ENCODE data around the gene NGRN. TPM values are rescaled to one million over a fixed set of nuclear protein-coding genes. Genes with fewer than 3 reads are reported as not detected.

NGRN gene
- total and polyA plus RNA-seq, 12 donors, result 56.5 to 139 (median 119) TPM

DNA sequence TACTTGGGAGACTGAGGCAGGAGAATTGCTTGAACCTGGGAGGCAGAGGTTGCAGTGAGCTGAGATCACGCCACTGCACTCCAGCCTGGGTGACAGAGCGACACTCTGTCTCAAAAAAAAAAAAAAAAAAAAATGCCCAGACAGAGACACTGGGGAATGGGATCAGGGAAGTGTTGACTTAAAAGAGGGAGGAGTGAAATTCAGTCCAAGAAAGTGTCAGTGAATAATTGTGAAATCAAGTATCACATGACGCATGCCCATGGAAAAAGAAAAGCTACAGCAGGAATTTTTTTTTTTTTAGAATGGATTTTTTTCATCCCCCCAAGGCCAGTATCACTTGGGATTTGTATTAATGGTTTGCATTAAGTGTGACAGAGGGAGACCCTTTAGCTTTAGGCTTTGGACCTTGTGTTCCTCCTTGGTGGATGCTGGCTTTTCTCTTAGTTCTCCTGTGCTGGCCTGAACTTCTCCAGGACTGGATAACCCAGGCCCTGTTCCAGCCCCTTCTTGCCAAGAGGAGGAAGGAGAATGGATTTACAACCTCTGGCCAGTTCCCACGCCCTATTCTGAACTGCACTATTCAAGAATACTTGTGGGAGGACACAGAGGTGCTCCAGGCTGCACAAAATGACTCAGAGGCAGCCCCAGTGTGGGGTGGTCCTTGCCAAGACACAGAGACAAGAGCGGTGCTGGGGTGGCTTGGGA, 50.0 kb downstream of the NGRN start:
- H3K4me1 ChIP-seq, result peaks cover 0 to 24% (median 20%) of the 10 kb centered on the region in 9 donors
- 22 to 36% methylated on average over 5 of the region's 5 CpGs for WGBS, 2 donors
- H3K36me3 ChIP-seq, result no peaks in the 10 kb centered on the region
- TF ChIP-seq, protein P1, sequence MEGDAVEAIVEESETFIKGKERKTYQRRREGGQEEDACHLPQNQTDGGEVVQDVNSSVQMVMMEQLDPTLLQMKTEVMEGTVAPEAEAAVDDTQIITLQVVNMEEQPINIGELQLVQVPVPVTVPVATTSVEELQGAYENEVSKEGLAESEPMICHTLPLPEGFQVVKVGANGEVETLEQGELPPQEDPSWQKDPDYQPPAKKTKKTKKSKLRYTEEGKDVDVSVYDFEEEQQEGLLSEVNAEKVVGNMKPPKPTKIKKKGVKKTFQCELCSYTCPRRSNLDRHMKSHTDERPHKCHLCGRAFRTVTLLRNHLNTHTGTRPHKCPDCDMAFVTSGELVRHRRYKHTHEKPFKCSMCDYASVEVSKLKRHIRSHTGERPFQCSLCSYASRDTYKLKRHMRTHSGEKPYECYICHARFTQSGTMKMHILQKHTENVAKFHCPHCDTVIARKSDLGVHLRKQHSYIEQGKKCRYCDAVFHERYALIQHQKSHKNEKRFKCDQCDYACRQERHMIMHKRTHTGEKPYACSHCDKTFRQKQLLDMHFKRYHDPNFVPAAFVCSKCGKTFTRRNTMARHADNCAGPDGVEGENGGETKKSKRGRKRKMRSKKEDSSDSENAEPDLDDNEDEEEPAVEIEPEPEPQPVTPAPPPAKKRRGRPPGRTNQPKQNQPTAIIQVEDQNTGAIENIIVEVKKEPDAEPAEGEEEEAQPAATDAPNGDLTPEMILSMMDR (IDR thresholded peaks at IDR 0.05), result no peak
- DNase-seq (peak; percentile 55 to 69), ATAC-seq (peak; percentile 62 to 91 (median 82))
- H3K4me3 ChIP-seq, result no peak overlapping the region
- H3K27me3 ChIP-seq, result no peaks in the 10 kb centered on the region
- peak overlapping the region in 9 of 10 donors; percentile 23 to 65 (median 54) for H3K27ac ChIP-seq
- intact Hi-C loops (cut with DNase I), result loop anchor here in 3 of 10 donors (5.0 kb wide), 3 partner anchors 167 to 287 kb away; no protein-coding TSS in a partner anchor
- no peaks in the 10 kb centered on the region for H3K9me3 ChIP-seq

DNA sequence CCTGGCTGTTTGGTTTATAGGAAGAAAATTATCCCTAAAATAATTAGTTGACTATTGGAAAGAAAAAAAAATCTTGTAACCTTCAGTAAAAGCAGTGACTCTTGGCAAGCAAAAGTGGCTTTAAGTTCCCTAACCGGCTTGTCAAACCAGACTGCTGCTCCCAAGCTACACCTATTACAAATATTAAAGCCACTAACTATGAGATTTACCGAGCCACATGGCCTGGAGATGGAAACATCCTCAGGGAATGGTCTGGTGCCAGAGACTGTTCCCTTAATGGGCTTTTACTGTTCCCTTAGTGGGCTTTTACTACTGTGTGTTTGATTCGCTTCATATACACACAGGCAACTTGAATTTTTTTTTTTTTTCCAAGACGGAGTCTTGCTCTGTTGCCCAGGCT, 50.7 kb downstream of the NGRN start:
- H3K27me3 ChIP-seq, result no peaks in the 10 kb centered on the region
- H3K4me1 ChIP-seq, result peaks cover 0 to 27% (median 22%) of the 10 kb centered on the region in 9 donors
- ATAC-seq (no peak), DNase-seq (no peak)
- WGBS, 2 donors, result 70 to 73% methylated on average over 4 of the region's 4 CpGs
- intact Hi-C loops (cut with DNase I), result loop anchor here in 3 of 10 donors (5.0 kb wide), 3 partner anchors 166 to 286 kb away; no protein-coding TSS in a partner anchor
- H3K27ac ChIP-seq, result peak overlapping the region in 8 of 10 donors; percentile 23 to 65 (median 46)
- TF ChIP-seq, protein P1 (IDR thresholded peaks at IDR 0.05), result no peak
- no peak overlapping the region for H3K4me3 ChIP-seq
- no peaks in the 10 kb centered on the region for H3K36me3 ChIP-seq
- H3K9me3 ChIP-seq, result no peaks in the 10 kb centered on the region

DNA sequence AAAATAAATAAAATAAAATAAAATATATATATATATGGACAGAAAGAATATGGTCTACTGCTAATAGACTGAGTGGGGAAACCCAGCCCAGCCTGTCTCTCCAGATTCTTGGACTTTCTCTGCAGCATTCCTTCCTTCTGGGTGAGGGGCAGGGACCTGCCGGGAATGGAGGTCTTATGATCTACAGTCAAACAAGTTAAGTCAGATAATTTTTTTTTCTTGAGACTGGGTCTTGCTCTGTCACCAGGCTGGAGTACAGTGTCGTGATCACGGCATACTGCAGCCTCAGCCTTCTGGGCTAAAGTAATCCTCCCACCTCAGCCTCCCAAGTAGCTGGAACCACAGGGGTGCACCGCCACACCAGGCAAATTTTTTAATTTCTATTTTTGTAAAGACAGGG, 53.1 kb downstream of the NGRN start:
- Histone ChIP-seq H3K27ac (no peak overlapping the region), H3K36me3 (no peaks in the 10 kb centered on the region), H3K9me3 (no peaks in the 10 kb centered on the region), H3K4me3 (no peak overlapping the region), H3K27me3 (no peaks in the 10 kb centered on the region), H3K4me1 (peaks cover 0 to 33% (median 24%) of the 10 kb centered on the region in 9 donors)
- whole genome bisulfite sequencing, 2 donors, result 70 to 86% methylated on average over 4 of the region's 4 CpGs
- ATAC-seq (no peak), DNase-seq (no peak)
- intact Hi-C loops (cut with DNase I), result loop anchor here in 3 of 10 donors (5.0 kb wide), 3 partner anchors 164 to 284 kb away; no protein-coding TSS in a partner anchor
- TF ChIP-seq, protein P1 (IDR thresholded peaks at IDR 0.05), result no peak

DNA sequence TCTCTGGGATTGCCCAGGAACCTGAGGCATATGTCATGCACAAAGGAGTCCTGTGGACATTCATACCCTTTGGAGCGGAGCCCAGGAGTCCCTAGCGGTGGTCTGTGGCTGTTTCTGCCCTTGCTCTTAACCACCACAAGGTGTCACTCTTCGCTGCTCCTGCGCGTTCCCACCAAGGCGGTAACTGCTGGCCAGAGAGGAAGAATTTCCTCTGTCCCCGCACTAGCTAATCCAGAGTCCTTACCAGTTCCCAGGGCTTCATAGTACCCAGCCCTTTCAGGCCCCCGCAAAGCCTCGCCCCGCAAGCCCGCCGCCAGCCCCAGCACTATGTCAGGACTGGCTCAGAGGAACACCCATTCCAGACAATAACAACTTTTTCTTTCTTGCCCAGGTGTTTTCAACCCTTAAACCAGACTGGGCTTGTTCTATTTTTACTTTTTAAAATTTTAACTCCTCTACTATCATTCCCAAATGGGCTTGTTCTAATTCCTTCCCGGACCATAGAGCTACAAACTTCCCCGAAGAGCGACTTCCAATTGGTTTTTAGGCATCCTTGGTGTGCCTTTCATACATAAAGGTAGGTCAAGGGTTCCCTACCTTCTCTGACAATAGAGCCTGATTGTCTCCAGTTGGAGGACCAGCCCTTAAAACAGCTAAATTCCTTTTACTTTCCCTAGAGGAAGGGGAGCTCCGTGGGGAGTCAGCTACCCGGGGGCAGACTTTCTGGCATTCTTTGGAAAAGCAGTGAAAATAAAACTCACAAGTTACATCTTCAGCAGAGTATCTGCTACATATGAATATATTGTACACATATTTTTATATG, 54.8 kb downstream of the NGRN start:
- DNase-seq, result peak; percentile 73 to 84
- Histone ChIP-seq H3K36me3 (no peaks in the 10 kb centered on the region), H3K4me1 (peaks cover 0 to 30% (median 18%) of the 10 kb centered on the region in 9 donors), H3K4me3 (peak overlapping the region in 5 of 10 donors; percentile 11 to 41 (median 20)), H3K27ac (peak overlapping the region in 3 of 10 donors; percentile 28 to 61 (median 33)), H3K9me3 (no peaks in the 10 kb centered on the region), H3K27me3 (no peaks in the 10 kb centered on the region)
- TF ChIP-seq, protein P1 (IDR thresholded peaks at IDR 0.05), result peak; percentile 96 to 100 (median 99)
- 11 to 14% methylated on average over 17 of the region's 17 CpGs for WGBS, 2 donors
- ATAC-seq, result peak; percentile 87 to 95 (median 92)
- intact Hi-C loops (cut with DNase I), result loop anchor here in 9 of 10 donors (1.0 to 10.0 kb wide), 7 partner anchors 161 to 295 kb away; no protein-coding TSS in a partner anchor
